GM23248 (cell line): ENCODE measurements around the gene PARK7.

ENCODE experiments used
- EZH2 ChIP-seq: fragments of 200-600 bp; sonication (generic); IDR thresholded peaks from 2 replicates; pipeline ENCODE4 v1.6.1; 2018; ENCODE audit warnings: antibody characterized with exemption, mild to moderate bottlenecking; ENCODE audit not compliant: insufficient read depth, poor library complexity, severe bottlenecking
- EZH2phosphoT487 ChIP-seq: fragments of 200-600 bp; sonication (generic); IDR thresholded peaks from 2 replicates; pipeline ENCODE4 v1.6.1; 2018; ENCODE audit warnings: antibody characterized with exemption, moderate library complexity, mild to moderate bottlenecking, low read depth; ENCODE audit not compliant: insufficient read depth

DNA sequence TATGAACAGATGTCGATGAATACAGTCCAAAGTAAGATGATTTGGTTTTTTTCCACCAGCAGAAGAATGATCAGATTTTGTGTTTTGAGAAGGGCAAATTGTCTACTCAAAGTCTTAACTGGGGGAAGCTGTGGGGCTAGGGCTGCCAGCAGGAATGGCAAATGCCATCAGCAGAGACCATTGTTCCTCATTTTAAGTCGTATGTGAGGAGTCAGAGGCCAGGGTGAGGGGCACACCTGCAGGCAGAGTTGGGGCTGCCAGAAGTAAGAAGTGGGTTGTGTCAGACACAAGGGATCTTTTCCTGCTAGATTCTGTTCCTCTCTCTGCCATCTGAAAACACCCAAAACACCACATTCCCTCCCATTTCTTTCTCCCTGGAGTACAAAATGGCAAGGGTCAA, 8.7 kb downstream of the PARK7 start:
- TF ChIP-seq EZH2, result no peak
- TF ChIP-seq EZH2phosphoT487, result no peak
